GM12892 (cell line): ENCODE results near the gene WDR5.
A peak's percentile ranks its signal among the peaks of the same experiment; 100 is the strongest.

Experiments
- DNase-seq: peaks from one replicate; pipeline ENCODE4 v3.0.0; 2011; ENCODE audit not compliant: insufficient read length
- FAIRE-seq: peaks from 2 replicates; lab custom pipeline; 2011; peaks lifted over from hg19 to GRCh38; lab: Jason Lieb, UNC
- POLR2A ChIP-seq: IDR thresholded peaks from 2 replicates; pipeline ENCODE4 v1.6.1; 2011; ENCODE audit warnings: low read depth, low read length, control low read depth
- POLR2AphosphoS5 ChIP-seq: IDR thresholded peaks from 2 replicates; pipeline ENCODE4 v1.6.1; 2011; ENCODE audit warnings: low read depth, low read length, control low read depth
- TAF1 ChIP-seq: IDR thresholded peaks from 2 replicates; pipeline ENCODE4 v1.6.1; 2011; ENCODE audit warnings: low read depth, mild to moderate bottlenecking, control low read depth, low read length, borderline replicate concordance

The WDR5 gene

DNA sequence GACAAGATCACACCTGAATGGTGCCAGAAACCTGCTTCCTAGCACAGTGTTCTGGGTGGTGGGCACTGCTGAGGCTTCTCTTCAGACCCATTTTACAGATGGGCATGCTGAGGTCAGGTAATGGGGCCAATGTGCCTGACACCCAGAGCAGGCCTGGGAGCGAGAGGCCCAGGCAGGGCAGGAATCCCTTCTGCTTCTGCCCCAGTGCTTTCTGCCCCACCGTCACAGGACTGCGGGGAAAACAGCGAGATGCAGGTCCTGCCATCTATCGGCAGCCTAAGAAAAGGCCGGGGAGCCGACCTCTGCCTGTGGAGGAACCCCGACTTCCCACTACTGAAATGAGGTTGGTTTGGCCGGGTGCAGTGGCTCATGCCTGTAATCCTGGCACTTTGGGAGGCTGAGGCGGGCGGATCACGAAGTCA lies 51.2 kb downstream of the WDR5 start:
- peak; percentile 12 for DNase-seq
- no peak for TF ChIP-seq POLR2A
- FAIRE-seq = no peak

- DNase-seq (peak; percentile 13), FAIRE-seq (no peak)
- TF ChIP-seq TAF1 = no peak
- TF ChIP-seq POLR2AphosphoS5 = no peak
- TF ChIP-seq POLR2A = no peak
Observed at GRCh38 chr9:134187891-134188385, 52.1 kb downstream of the WDR5 start.

DNA sequence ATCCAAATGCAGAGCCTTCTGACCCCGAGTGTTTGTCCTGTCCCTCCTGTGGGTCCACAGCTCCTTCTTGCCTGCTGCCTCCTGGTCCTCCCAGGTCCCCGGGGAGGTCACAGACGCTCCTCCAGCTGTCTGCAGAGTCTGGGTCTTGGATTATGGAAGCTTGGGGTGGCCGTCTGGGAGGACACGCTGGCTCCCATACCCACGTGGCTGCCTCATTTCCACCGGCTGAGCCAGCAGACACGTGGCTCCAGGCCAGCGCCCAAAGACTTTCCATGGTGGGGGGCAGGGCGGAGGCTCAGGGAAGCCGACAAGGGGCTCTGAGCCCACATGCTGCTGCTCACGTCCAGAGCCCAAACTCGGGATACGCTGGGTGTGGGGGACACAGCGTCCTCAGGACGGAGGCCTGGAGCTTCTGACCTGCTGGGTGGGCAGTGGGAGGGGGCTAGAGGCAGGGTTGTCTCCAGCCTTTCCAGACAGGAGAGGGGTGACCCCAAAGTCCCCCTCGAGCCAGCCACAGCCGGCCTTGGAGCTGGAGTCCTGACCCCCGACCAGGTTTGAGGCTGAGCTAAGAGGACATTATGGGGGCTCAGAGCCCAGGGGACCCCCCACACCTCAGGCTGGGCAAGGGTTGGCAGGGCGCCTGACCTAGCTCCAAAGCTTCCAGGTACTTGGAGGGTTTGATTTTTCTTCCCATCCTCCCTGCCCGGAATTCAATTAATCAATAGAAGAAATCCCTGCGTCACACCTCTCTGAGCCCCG lies 52.7 kb downstream of the WDR5 start:
- TF ChIP-seq TAF1 = no peak
- TF ChIP-seq POLR2A = no peak
- no peak for TF ChIP-seq POLR2AphosphoS5
- DNase-seq (peak; percentile 6), FAIRE-seq (no peak)

DNA sequence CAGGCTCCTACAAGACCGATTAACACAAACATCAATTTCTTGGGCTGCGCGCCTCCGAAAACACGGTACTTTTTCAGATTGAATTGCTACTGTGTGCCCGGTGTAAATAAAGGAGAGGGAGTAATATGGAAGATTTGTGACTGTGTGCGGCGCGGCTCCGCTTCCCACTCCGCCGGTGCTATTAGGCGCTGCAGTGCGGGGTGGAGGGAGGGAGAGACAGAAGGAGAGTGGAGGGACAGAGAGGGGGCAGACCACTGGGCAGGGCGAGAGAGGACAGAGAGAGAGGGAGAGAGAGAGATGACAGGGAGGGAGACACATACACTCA lies 53.2 kb downstream of the WDR5 start:
- no peak for TF ChIP-seq TAF1
- TF ChIP-seq POLR2AphosphoS5 = no peak
- TF ChIP-seq POLR2A = no peak
- no peak for FAIRE-seq
- peak; percentile 5 for DNase-seq

- DNase-seq (peak; percentile 2), FAIRE-seq (no peak)
- TF ChIP-seq POLR2AphosphoS5 (no peak), TAF1 (no peak), POLR2A (no peak)
Observed at GRCh38 chr9:134189470-134190231, 53.8 kb downstream of the WDR5 start.

- FAIRE-seq (no peak), DNase-seq (peak; percentile 9)
- TF ChIP-seq POLR2AphosphoS5 (no peak), POLR2A (no peak), TAF1 (no peak)
Observed at GRCh38 chr9:134190232-134191121, 54.6 kb downstream of the WDR5 start.

DNA sequence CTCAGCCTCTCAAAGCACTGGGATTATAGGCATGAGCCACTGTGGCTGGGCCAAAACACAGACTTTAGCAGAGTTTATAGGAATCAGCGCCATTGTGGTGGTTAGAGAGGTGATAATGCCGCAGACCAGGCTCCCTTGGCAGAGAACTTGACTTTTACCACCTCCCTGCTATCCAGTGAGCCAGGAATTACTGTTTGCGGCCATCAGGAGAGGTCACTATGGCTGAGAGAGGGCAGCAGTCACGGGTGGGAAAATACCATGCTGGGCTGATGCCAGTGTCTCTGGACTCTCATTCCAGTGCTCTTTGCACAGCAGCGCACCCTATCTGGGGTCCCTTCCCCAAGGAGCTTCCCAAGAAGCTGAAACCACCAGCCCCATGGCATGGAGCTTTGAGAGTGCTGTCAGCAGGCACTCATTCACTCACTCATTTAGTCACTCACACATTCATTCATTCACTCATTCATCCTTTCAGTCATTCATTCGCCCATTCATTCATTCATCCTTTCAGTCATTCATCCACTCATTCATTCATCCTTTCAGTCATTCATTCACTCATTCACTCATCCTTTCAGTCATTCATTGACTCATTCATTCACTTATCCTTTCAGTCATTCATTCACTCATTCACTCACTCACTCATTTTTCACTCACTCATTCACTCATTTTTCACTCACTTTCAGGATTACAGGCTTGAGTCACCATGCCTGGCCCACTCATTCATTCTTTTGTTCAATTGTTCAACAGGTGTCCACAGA lies 55.8 kb downstream of the WDR5 start:
- FAIRE-seq = no peak
- TF ChIP-seq POLR2AphosphoS5 (no peak), POLR2A (no peak), TAF1 (no peak)
- DNase-seq = no peak

GRCh38 chr9:134192311-134192950 lies 56.5 kb downstream of the WDR5 start:
- no peak for TF ChIP-seq TAF1
- no peak for TF ChIP-seq POLR2A
- no peak for TF ChIP-seq POLR2AphosphoS5
- no peak for FAIRE-seq
- DNase-seq = no peak

DNA sequence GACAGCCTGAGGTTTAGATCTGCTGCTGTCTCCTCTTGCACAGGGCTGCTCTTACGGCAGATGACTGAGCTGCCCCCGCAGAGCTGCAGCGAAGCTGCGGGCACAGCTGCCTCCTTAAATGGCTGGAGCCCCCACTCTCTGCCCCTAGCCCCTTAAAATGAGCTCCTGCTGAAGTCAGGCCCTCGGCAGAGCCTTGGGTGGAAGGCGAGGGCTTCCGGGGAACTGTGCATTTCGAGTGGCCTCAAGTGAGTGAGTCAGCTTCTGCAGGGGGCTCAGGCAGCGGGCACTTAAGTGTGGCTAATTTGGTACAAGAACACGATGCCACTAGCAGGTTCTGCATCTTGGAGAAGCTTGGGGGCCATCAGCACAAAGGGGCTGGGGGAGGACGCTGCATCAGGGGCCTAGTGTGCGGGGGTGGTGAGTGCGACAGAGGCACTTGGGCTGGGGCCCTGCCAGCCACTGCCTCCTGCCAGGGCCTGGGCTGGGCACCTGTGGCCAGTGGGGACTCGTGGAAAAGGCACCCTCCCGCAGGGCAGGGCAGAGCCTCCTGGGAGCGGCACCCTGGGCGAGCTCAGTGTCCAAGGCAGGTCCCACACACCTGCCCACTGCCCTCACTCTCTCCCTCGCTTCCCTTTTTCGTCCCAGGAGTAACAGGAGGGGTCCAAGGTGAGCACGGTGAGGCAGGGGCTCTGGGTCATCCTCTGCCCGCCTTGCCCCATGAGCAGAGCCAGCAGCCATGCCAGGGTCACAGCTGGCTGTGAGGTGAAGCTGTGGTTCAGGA lies 57.3 kb downstream of the WDR5 start:
- FAIRE-seq = no peak
- DNase-seq = no peak
- TF ChIP-seq POLR2A = no peak
- no peak for TF ChIP-seq TAF1
- TF ChIP-seq POLR2AphosphoS5 = no peak

DNA sequence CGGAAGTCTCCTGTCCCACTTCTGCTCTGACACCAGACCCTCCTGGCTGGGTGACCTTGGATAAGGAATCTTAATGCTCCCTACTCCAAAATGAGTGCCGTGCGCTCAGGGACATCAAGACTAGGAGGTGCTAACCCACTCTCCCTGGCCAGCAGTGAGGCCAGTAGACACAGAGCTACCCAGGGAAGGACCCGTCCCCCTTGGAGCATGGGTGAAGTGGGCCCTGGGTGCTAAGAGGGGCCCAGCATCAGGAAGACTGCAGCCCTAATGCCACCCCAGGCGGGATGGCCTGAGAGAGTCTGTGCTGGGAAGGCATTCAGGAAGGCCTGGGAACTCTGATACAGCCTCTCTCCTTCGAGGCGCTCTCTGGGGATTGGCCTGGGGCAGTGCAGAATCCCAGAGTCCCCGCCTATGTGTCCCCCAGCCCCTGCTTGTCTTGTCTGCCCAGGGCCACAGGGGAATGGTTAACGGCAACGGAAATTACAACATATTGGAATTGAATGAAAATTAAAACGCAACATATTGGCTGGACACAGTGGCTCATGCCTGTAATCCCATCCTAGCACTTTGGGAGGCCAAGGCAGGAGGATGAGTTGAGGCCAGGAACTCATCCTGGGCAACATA lies 58.1 kb downstream of the WDR5 start:
- TF ChIP-seq POLR2AphosphoS5 (no peak), POLR2A (no peak), TAF1 (no peak)
- FAIRE-seq = no peak
- DNase-seq = no peak
